Retina (tissue), 1 donor: Measurements from ENCODE around the gene MAML1.
A peak's percentile ranks its signal among the peaks of the same experiment; 100 is the strongest.

Source experiments
- DNase-seq: peaks from one replicate; pipeline ENCODE4 v3.0.0-alpha.2; 2016

The MAML1 gene

DNA sequence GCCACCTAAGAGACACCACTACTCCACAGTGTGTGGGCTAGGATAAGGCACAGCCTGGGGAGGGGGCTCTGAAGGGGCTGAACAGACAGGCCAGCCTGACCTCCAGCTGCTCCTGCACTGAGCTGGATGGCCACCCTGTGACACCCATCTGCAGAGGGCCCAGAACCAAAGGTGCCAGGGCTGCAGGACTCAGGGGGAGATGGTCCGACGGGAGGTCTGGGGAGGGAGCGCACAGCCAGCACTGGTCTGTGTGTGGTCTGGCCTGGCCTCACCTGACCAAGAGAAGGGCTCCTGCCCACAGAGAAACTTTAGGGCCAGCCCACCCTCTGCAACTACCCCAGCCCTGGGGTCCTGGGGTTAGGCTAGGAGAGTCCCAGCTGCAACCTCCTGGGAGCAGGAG is 62.0 kb downstream of the MAML1 start:
- peak; percentile 24 for DNase-seq

GRCh38 chr5:179795049-179795862 is 62.6 kb downstream of the MAML1 start:
- DNase-seq = peak; percentile 67

- peak; percentile 89 for DNase-seq
These were observed 63.5 kb downstream of the MAML1 start for GRCh38 chr5:179795863-179796833.

GRCh38 chr5:179796877-179797608 is 64.4 kb downstream of the MAML1 start:
- DNase-seq = no peak

DNA sequence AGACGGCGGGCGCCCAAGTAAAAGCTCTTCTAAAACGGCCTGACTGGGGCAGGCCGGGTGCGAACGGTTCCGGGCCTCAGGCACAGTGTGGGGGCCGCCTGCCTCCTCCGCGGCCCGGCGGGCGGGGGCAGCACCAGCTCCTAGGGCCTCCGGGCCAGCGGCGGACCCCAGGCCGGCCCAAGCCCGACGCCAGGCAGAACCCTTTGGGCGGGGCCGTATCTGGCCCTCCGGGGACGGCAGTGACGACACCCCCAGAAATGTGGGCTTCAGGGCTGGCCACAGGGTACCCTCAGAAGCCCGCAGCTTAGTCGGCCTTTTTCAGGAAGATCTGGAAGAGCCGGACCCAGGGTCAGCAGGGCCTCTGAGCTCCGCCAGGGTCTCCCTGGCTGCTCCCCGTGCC is 65.1 kb downstream of the MAML1 start:
- DNase-seq = no peak

- DNase-seq = no peak
These were observed 65.6 kb downstream of the MAML1 start for GRCh38 chr5:179798144-179798770.

DNA sequence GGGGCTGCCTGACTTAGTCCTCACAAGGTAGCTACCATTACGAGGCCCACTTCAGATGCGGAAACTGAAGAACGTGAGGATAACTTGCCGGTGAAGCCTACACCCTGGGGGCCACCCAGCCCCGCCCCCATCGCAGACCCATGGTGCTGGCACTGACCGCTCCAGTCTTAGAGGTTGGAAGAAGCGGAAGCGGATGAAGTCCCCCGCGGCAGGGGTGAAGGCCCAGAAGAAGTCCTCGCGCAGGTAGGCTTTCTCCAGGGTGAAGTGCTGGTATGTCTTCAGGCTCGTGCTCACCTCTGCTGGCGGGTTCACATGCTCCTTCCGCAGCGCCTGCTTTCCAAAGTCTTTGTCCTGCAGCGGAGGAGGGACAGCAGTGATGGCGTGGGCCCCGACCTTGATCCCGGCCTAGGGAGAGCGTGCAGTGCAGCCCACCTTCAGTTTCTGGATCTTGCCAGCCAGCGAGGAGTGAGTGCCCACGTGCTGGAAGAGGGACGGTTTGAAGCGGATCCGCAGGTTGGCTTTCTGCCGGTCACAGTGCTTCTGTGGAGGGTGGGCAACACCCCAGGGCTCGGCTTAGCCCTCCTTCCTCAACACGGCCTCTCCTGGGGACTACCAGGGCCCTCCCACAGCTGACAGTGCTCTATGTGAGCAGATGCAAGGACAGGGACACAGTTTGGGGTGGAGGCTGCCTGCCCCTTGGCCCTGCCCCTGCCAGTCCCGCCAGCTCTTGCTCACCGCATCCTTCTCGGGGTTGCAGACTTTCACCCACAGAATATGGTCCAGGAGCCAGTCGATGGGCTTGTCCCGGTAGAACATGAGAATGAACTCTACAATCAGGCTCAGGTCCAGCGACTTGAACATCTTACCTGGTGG is 66.4 kb downstream of the MAML1 start:
- no peak for DNase-seq

DNA sequence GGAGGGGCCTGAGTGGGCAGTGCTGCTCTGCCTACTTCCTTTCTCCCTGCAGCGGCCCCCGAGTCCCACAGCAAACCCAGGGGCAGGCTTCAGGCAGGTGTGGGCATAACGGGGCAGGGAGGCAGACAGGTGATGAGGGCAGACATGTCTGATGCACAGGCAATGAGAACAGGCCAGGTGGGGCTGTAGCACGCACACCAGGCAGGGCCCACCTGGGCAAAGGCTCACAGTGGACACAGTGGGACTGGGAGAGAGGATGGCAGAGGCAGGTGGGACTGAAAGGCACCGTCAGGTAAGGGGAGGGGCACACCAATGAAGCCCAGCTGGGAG is 67.0 kb downstream of the MAML1 start:
- no peak for DNase-seq

- no peak for DNase-seq
These were observed 67.6 kb downstream of the MAML1 start for GRCh38 chr5:179800071-179800695.

DNA sequence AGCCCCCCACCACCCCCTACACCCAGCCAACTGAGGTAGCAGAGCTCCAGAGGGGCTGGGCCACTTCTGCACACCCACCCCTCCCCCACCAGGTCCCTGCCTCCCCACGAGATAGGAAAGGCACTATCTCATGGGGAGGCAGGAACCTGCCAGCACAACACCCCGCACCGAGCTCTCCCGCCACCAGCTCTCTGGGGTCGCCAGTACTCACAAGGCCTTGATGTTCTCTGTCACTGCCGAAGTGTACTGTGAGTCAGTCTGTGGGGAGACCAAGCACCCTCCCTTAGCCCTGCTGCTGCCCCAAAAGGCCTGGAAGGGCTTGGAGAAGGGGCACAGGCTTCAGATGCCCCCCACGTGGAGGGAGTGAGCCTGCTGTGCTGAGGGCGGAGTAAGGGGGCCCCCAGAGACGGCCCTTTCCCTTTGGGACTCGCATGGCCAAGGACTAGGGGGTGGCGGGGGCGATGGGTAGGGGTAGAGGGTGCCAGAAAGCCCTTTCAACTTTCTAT is 68.1 kb downstream of the MAML1 start:
- no peak for DNase-seq

GRCh38 chr5:179801304-179802206 is 68.9 kb downstream of the MAML1 start:
- peak; percentile 62 for DNase-seq

GRCh38 chr5:179802207-179802883 is 69.7 kb downstream of the MAML1 start:
- DNase-seq = peak; percentile 40

GRCh38 chr5:179802950-179803562 is 70.4 kb downstream of the MAML1 start:
- peak; percentile 32 for DNase-seq

- DNase-seq = peak; percentile 43
These were observed 71.3 kb downstream of the MAML1 start for GRCh38 chr5:179803651-179804554.

GRCh38 chr5:179804555-179804947 is 71.9 kb downstream of the MAML1 start:
- DNase-seq = no peak

DNA sequence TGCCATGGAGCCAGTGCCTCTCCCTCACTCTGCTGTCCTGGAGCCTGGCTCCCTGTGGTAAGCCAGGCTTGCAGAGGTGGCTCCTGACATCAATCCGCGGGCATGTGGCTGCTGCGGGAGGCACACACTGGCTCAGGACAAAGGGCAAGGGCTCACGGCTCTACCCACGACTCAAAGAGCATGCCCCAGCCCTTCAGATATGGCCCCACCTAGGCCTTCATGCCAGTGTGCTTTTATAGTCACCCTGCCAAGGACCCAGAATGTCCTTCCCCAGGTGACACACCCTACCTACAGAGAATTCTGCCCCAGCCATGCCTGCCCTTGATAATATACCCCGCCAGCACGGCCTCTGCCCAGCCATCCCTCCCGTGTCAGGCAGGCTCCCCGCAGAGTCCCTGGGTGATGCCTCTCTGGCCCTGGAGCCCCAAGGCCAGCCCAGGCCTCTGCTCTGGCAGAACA is 72.5 kb downstream of the MAML1 start:
- no peak for DNase-seq

- DNase-seq = peak; percentile 66
These were observed 73.1 kb downstream of the MAML1 start for GRCh38 chr5:179805529-179806249.
